Esophagus squamous epithelium (tissue), 5 donors: ENCODE data around the gene TMEM132D. TPM values are rescaled to one million over a fixed set of nuclear protein-coding genes. Genes with fewer than 3 reads are reported as not detected.

Experiments
- DNase-seq: peaks from one replicate; lab custom pipeline; 2025; lab: John Stamatoyannopoulos, UW
- H3K27ac ChIP-seq, 4 donors: fragments of 200-600 bp; sonication (generic); one replicate each; pipeline ENCODE4 v1.5.1; 2016 to 2019; ENCODE audit warnings: mild to moderate bottlenecking in 1 of 4
- H3K27me3 ChIP-seq, 4 donors: fragments of 200-600 bp; sonication (generic); 1 replicate in 3 of 4; 2 replicates in 1 of 4; pipeline versions ENCODE4 v1.5.1 to v1.6.0; 2017 to 2021; ENCODE audit warnings: antibody characterized with exemption in 1 of 4
- H3K36me3 ChIP-seq, 3 donors: fragments of 200-600 bp; sonication (generic); one replicate each; pipeline ENCODE4 v1.5.1; 2016 to 2019
- H3K4me1 ChIP-seq, 3 donors: fragments of 200-600 bp; sonication (generic); one replicate each; pipeline ENCODE4 v1.5.1; 2017 to 2019
- H3K4me3 ChIP-seq, 4 donors: fragments of 200-600 bp; sonication (generic); 1 replicate in 3 of 4; 2 replicates in 1 of 4; pipeline ENCODE4 v1.5.1; 2016 to 2019; ENCODE audit warnings: mild to moderate bottlenecking in 2 of 4, moderate library complexity in 1 of 4
- H3K9me3 ChIP-seq, 3 donors: fragments of 200-600 bp; sonication (generic); one replicate each; pipeline ENCODE4 v1.5.1; 2016 to 2019
- CTCF ChIP-seq, 6 experiments: fragments of 450-650 bp in 4 of 6; fragments of 200-600 bp in 2 of 6; sonication (generic) in 2 of 6; IDR thresholded peaks; one replicate each; pipeline ENCODE4 v1.5.1; 2016 to 2019; ENCODE audit warnings: antibody characterized with exemption in 6 of 6, mild to moderate bottlenecking in 4 of 6, moderate library complexity in 4 of 6
- POLR2A ChIP-seq, 4 donors: fragments of 450-650 bp; IDR thresholded peaks; one replicate each; pipeline ENCODE4 v1.6.1; 2017; ENCODE audit warnings: antibody characterized with exemption in 4 of 4, mild to moderate bottlenecking in 4 of 4, moderate library complexity in 3 of 4
- whole genome bisulfite sequencing, 2 donors: methylation state at CpG; one replicate each; pipeline ENCODE4 v1.1.5; 2018; 5-methylcytosine and 5-hydroxymethylcytosine counted together
- intact Hi-C: fragments of 100-400 bp; cut with DNase I; formaldehyde crosslinking; loops from one replicate; pipeline ENCODE4 v1.15.0; 2022
- total RNA-seq, 4 donors: library from RNA; depleted of rRNA; stranded (reverse); fragments of >200 nt; gene quantifications; one replicate each; pipeline ENCODE4 v1.1.0, GENCODE V29; 2016
- donor health status: DM: yes; HTN: yes; CAD: no.

Gene TMEM132D
- total RNA-seq, 4 donors from 2014 or later, result not detected

- intact Hi-C loops, result no loop called here
- H3K27ac ChIP-seq, result no peak overlapping the region
- DNase-seq, result no peak
- H3K36me3 ChIP-seq, result no peaks in the 10 kb centered on the region
- H3K4me3 ChIP-seq, result no peak overlapping the region
- WGBS, 2 donors, result 81 to 84% methylated on average over 12 to 17 of the region's 17 CpGs
- H3K9me3 ChIP-seq, result peaks cover 0 to 3% (median 0%) of the 10 kb centered on the region in 3 donors
- no peaks in the 10 kb centered on the region for H3K4me1 ChIP-seq
- TF ChIP-seq CTCF (IDR thresholded peaks at IDR 0.05) (no peak), POLR2A (IDR thresholded peaks at IDR 0.05) (no peak)
- H3K27me3 ChIP-seq, result no peaks in the 10 kb centered on the region
These were observed 331.8 kb downstream of the TMEM132D start for GRCh38 chr12:129571901-129572494.

DNA sequence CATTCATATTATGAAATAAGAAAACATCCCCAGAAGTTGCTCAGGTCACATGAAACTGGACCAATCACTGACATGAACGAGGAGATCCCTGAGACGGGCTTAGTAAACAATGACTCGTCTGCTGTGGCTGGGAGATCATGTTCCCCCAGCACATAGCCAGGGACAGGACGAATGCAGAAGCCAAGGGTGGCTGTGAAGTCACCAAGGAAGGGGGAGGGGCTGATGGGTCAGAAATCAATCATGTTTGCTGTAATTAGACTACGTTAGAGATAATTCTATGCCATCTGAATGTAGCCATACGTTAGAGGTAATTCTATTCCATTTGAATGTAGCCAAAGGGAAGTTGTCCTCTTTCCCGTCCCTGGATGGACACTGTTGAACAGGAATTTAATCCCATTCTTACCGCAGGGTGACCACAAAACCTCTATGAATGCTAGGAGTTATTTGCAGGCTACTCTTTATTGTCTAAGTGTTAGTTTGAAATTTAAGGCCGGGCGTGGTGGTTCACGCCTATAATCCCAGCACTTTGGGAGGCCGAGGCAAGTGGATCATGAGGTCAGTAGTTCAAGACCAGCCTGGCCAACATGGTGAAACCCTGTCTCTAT lies 332.9 kb downstream of the TMEM132D start:
- H3K4me3 ChIP-seq, result no peak overlapping the region
- WGBS, 2 donors, result 53 to 65% methylated on average over 12 of the region's 12 CpGs
- peaks cover 0 to 3% (median 0%) of the 10 kb centered on the region in 3 donors for H3K9me3 ChIP-seq
- TF ChIP-seq CTCF (IDR thresholded peaks at IDR 0.05) (no peak), POLR2A (IDR thresholded peaks at IDR 0.05) (no peak)
- intact Hi-C loops, result no loop called here
- no peak overlapping the region for H3K27ac ChIP-seq
- no peaks in the 10 kb centered on the region for H3K4me1 ChIP-seq
- H3K36me3 ChIP-seq, result no peaks in the 10 kb centered on the region
- no peaks in the 10 kb centered on the region for H3K27me3 ChIP-seq
- no peak for DNase-seq

GRCh38 chr12:129566800-129567199 lies 337.0 kb downstream of the TMEM132D start:
- no peak for TF ChIP-seq POLR2A (IDR thresholded peaks at IDR 0.05)
- Histone ChIP-seq H3K36me3 (no peaks in the 10 kb centered on the region), H3K4me3 (no peak overlapping the region), H3K27ac (no peak overlapping the region), H3K27me3 (no peaks in the 10 kb centered on the region), H3K4me1 (no peaks in the 10 kb centered on the region), H3K9me3 (peaks cover 0 to under 1% (median 0%) of the 10 kb centered on the region in 3 donors)
- no peak for DNase-seq
- whole genome bisulfite sequencing, 2 donors, result 69 to 73% methylated on average over 5 of the region's 5 CpGs
- intact Hi-C loops, result no loop called here

DNA sequence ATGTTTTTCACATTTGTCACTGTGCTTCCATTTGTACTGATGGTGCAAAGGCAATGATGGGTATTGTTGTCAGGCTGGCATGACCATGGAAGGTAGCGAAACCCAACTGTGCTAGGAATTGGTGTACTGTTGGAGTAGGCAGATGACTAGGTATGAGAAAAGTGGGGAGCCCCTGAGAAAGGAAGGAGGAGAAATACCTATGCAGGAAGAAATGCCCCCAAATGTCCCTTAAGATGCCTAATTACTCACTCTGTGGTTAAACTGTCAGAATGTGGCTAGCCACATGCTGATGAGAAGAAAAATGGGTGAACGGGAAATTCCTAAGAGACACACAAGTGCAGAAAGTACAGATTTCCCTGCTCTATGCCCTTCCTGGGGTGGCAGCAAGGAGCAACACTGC lies 339.1 kb downstream of the TMEM132D start:
- Histone ChIP-seq H3K27ac (no peak overlapping the region), H3K27me3 (no peaks in the 10 kb centered on the region), H3K4me1 (no peaks in the 10 kb centered on the region), H3K4me3 (no peak overlapping the region), H3K9me3 (no peaks in the 10 kb centered on the region), H3K36me3 (no peaks in the 10 kb centered on the region)
- no peak for DNase-seq
- 45 to 86% methylated on average over 2 of the region's 2 CpGs for WGBS, 2 donors
- intact Hi-C loops, result no loop called here
- TF ChIP-seq CTCF (IDR thresholded peaks at IDR 0.05), result no peak
- TF ChIP-seq POLR2A (IDR thresholded peaks at IDR 0.05), result no peak

GRCh38 chr12:129563266-129563665 lies 340.6 kb downstream of the TMEM132D start:
- Histone ChIP-seq H3K27me3 (no peaks in the 10 kb centered on the region), H3K27ac (no peak overlapping the region), H3K36me3 (no peaks in the 10 kb centered on the region), H3K4me3 (no peak overlapping the region), H3K9me3 (no peaks in the 10 kb centered on the region), H3K4me1 (no peaks in the 10 kb centered on the region)
- 46 to 50% methylated on average over 2 of the region's 2 CpGs for WGBS, 2 donors
- DNase-seq, result no peak
- intact Hi-C loops, result no loop called here
- no peak for TF ChIP-seq POLR2A (IDR thresholded peaks at IDR 0.05)
- no peak for TF ChIP-seq CTCF (IDR thresholded peaks at IDR 0.05)
